Subcutaneous adipose tissue (tissue), 4 donors: ENCODE measurements around the gene PIM2. TPM values are rescaled to one million over a fixed set of nuclear protein-coding genes. Genes with fewer than 3 reads are reported as not detected.

Experiments used
- CTCF ChIP-seq: fragments of 450-650 bp; IDR thresholded peaks from one replicate; pipeline ENCODE4 v1.5.1; 2016; ENCODE audit warnings: low read depth, mild to moderate bottlenecking, control low read depth, antibody characterized with exemption, moderate library complexity
- total RNA-seq, 4 donors: library from RNA; depleted of rRNA; stranded (reverse); fragments of >200 nt; gene quantifications; one replicate each; pipeline ENCODE4 v1.1.0, GENCODE V29; 2016

Gene PIM2
- total RNA-seq, 4 donors from 2014 or later, result 3.4 to 11.7 (median 5.5) TPM

GRCh38 chrX:48919947-48920717, 1.3 kb upstream of the PIM2 start:
- TF ChIP-seq CTCF, result no peak

GRCh38 chrX:48919360-48919841, 577 bp upstream of the PIM2 start:
- TF ChIP-seq CTCF, result no peak

GRCh38 chrX:48918301-48918642, 552 bp downstream of the PIM2 start:
- TF ChIP-seq CTCF, result no peak

- TF ChIP-seq CTCF, result no peak
These were observed 1.5 kb downstream of the PIM2 start for GRCh38 chrX:48917139-48918001.

- TF ChIP-seq CTCF, result no peak
These were observed 4.0 kb downstream of the PIM2 start for GRCh38 chrX:48914593-48915493.

GRCh38 chrX:48913605-48914366, 5.0 kb downstream of the PIM2 start:
- TF ChIP-seq CTCF, result no peak
